Testis (tissue), 2 donors: ENCODE data around the gene CYP2J2.

Experiments used
- CTCF ChIP-seq, 3 experiments: fragments of 450-650 bp in 2 of 3; fragments of 200-600 bp in 1 of 3; sonication (generic) in 1 of 3; IDR thresholded peaks; one replicate each; pipeline ENCODE4 v1.5.1; 2016 to 2019; ENCODE audit warnings: antibody characterized with exemption in 3 of 3, mild to moderate bottlenecking in 2 of 3, moderate library complexity in 1 of 3
- POLR2A ChIP-seq: fragments of 450-650 bp; IDR thresholded peaks from one replicate; pipeline ENCODE4 v1.6.1; 2017; ENCODE audit warnings: antibody characterized with exemption, mild to moderate bottlenecking, moderate library complexity

- no peak for TF ChIP-seq CTCF (IDR thresholded peaks at IDR 0.05)
- no peak for TF ChIP-seq POLR2A
Observed at GRCh38 chr1:59846209-59846894, 80.2 kb downstream of the CYP2J2 start.
